HepG2 (cell line): ENCODE measurements around the gene DUSP9. TPM values are rescaled to one million over a fixed set of nuclear protein-coding genes. Genes with fewer than 3 reads are reported as not detected.
A peak's percentile ranks its signal among the peaks of the same experiment; 100 is the strongest.

Experiments
- CENPX ChIP-seq: sonication (generic); formaldehyde crosslinking; IDR thresholded peaks from 2 replicates; pipeline ENCODE4 v1.9.0; 2021; ENCODE audit warnings: mild to moderate bottlenecking, missing genetic modification reagents, moderate library complexity
- FOXC1 ChIP-seq: sonication (generic); formaldehyde crosslinking; IDR thresholded peaks from 2 replicates; pipeline ENCODE4 v1.8.0; 2022; ENCODE audit warnings: mild to moderate bottlenecking, missing genetic modification reagents, borderline replicate concordance
- HINFP ChIP-seq: sonication (generic); formaldehyde crosslinking; IDR thresholded peaks from 2 replicates; pipeline ENCODE4 v1.4.0; 2020; ENCODE audit warnings: low read depth, mild to moderate bottlenecking, missing genetic modification reagents
- HNRNPK ChIP-seq: fragments of 200-400 bp; formaldehyde crosslinking; IDR thresholded peaks from 2 replicates; pipeline ENCODE4 v1.6.1; 2018; ENCODE audit warnings: low read length, low read depth, moderate library complexity, mild to moderate bottlenecking; ENCODE audit not compliant: poor library complexity, severe bottlenecking
- JUND ChIP-seq: sonication (generic); formaldehyde crosslinking; IDR thresholded peaks from 2 replicates; pipeline ENCODE4 v1.8.0; 2022; ENCODE audit warnings: mild to moderate bottlenecking, missing genetic modification reagents
- KAT7 ChIP-seq: IDR thresholded peaks from 2 replicates; pipeline ENCODE4 v1.6.1; 2018; ENCODE audit warnings: borderline replicate concordance, missing compliant biosample characterization
- KDM2A ChIP-seq: sonication (generic); formaldehyde crosslinking; IDR thresholded peaks from 2 replicates; pipeline ENCODE4 v1.4.0; 2020; ENCODE audit warnings: low read depth, missing genetic modification reagents, borderline replicate concordance
- NFYC ChIP-seq: IDR thresholded peaks from 2 replicates; pipeline ENCODE4 v1.6.1; 2016; ENCODE audit warnings: missing genetic modification reagents, missing compliant biosample characterization
- PCBP1 ChIP-seq: fragments of 200-400 bp; formaldehyde crosslinking; IDR thresholded peaks from 2 replicates; pipeline ENCODE4 v1.6.1; 2017; ENCODE audit warnings: mild to moderate bottlenecking, low read depth, low read length, borderline replicate concordance
- POLR2G ChIP-seq: fragments of 200-400 bp; formaldehyde crosslinking; IDR thresholded peaks from 2 replicates; pipeline ENCODE4 v1.6.1; 2018; ENCODE audit warnings: mild to moderate bottlenecking, low read depth, low read length, moderate library complexity
- SALL1 ChIP-seq: sonication (generic); formaldehyde crosslinking; IDR thresholded peaks from 2 replicates; pipeline ENCODE4 v1.8.0; 2022; ENCODE audit warnings: mild to moderate bottlenecking, missing genetic modification reagents
- USF2 ChIP-seq, 2 experiments: sonication (generic) in 1 of 2; formaldehyde crosslinking in 1 of 2; IDR thresholded peaks; 2 replicates each; pipeline versions ENCODE4 v1.5.1 to v1.6.1; 2011 to 2020; ENCODE audit warnings: borderline replicate concordance in 1 of 2, low read depth in 1 of 2, low read length in 1 of 2, mild to moderate bottlenecking in 1 of 2, missing genetic modification reagents in 1 of 2, moderate library complexity in 1 of 2
- ZNF256 ChIP-seq: sonication (generic); formaldehyde crosslinking; conservative IDR thresholded peaks from 2 replicates; pipeline ENCODE4 v1.4.0; 2020; ENCODE audit warnings: missing genetic modification reagents
- ZNF276 ChIP-seq: sonication (generic); formaldehyde crosslinking; IDR thresholded peaks from 2 replicates; pipeline ENCODE4 v1.4.0; 2020; ENCODE audit warnings: mild to moderate bottlenecking, low read depth, missing genetic modification reagents
- ZNF543 ChIP-seq: sonication (generic); formaldehyde crosslinking; IDR thresholded peaks from 2 replicates; pipeline ENCODE4 v1.4.0; 2020; ENCODE audit warnings: mild to moderate bottlenecking, missing genetic modification reagents
- ZNF672 ChIP-seq: sonication (generic); formaldehyde crosslinking; IDR thresholded peaks from 2 replicates; pipeline ENCODE4 v1.8.1; 2022; ENCODE audit warnings: missing genetic modification reagents
- ZNF713 ChIP-seq: sonication (generic); formaldehyde crosslinking; IDR thresholded peaks from 2 replicates; pipeline ENCODE4 v1.4.0; 2020; ENCODE audit warnings: mild to moderate bottlenecking, missing genetic modification reagents
- polyA plus RNA-seq, 8 experiments: library from polyadenylated mRNA; depleted of rRNA in 3 of 8; stranded (reverse) in 7 of 8; unstranded in 1 of 8; fragments of >200 nt; fragmentation: Illumina TruSeq in 4 of 8; extraction: Trizol in 4 of 8; gene quantifications; 2 replicates each; pipeline versions ENCODE4 v1.2.1 to v1.2.3, GENCODE V29; 2011 to 2016; ENCODE audit warnings: low read depth in 4 of 8, missing spikeins in 1 of 8, mixed read lengths in 1 of 8; ENCODE audit not compliant: insufficient read depth in 1 of 8
- total RNA-seq, 5 experiments: library from RNA; depleted of rRNA; stranded (reverse); fragments of >200 nt; fragmentation: Illumina TruSeq; extraction: Trizol; gene quantifications; 2 replicates each; pipeline ENCODE4 v1.2.3, GENCODE V29; 2016; ENCODE audit warnings: low read depth in 1 of 5
- TF ChIP-seq, protein P1 (sequence below): sonication (generic); formaldehyde crosslinking; IDR thresholded peaks from 2 replicates; pipeline ENCODE4 v1.4.0; 2020; ENCODE audit warnings: missing genetic modification reagents, borderline replicate concordance
- TF ChIP-seq, protein P2 (sequence below): sonication (generic); formaldehyde crosslinking; IDR thresholded peaks from 2 replicates; pipeline ENCODE4 v1.9.0; 2022; ENCODE audit warnings: missing genetic modification reagents, mild to moderate bottlenecking, borderline replicate concordance

The DUSP9 gene
- total and polyA plus RNA-seq, 2 of the 13 experiments (the other 11 are each of a cell fraction or from before 2014, with no cell fraction given): 235 to 435 TPM

- TF ChIP-seq HINFP (CRISPR knock-in tag) (0 out of 2 replicates have a peak, but pooled peaks have one; percentile 6), ZNF256 (no peak), POLR2G (peak; percentile 4; the same call in 1 of the 2 replicates), PCBP1 (no peak), KAT7 (CRISPR knock-in tag) (no peak), KDM2A (CRISPR knock-in tag) (peak; percentile 68; the same call in 1 of the 2 replicates), FOXC1 (CRISPR knock-in tag) (0 out of 2 replicates have a peak, but pooled peaks have one; percentile 11), ZNF672 (no peak), JUND (CRISPR knock-in tag) (no peak), ZNF543 (peak; percentile 82; the same call in 1 of the 2 replicates), ZNF713 (0 out of 2 replicates have a peak, but pooled peaks have one; percentile 13), USF2 (IDR thresholded peaks at IDR 0.05; ENCODE audit: low read depth, low read length) (no peak), USF2 (CRISPR knock-in tag; IDR thresholded peaks at IDR 0.05; ENCODE audit: borderline replicate concordance) (peak; percentile 33; the same call in 1 of the 2 replicates), HNRNPK (no peak), ZNF276 (CRISPR knock-in tag) (no peak), NFYC (CRISPR knock-in tag) (peak; percentile 34; the same call in 1 of the 2 replicates), SALL1 (CRISPR knock-in tag) (peak; percentile 71), CENPX (CRISPR knock-in tag) (no peak)
- TF ChIP-seq, protein P1, sequence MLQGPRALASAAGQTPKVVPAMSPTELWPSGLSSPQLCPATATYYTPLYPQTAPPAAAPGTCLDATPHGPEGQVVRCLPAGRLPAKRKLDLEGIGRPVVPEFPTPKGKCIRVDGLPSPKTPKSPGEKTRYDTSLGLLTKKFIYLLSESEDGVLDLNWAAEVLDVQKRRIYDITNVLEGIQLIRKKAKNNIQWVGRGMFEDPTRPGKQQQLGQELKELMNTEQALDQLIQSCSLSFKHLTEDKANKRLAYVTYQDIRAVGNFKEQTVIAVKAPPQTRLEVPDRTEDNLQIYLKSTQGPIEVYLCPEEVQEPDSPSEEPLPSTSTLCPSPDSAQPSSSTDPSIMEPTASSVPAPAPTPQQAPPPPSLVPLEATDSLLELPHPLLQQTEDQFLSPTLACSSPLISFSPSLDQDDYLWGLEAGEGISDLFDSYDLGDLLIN (CRISPR knock-in tag): no peak
- TF ChIP-seq, protein P2, sequence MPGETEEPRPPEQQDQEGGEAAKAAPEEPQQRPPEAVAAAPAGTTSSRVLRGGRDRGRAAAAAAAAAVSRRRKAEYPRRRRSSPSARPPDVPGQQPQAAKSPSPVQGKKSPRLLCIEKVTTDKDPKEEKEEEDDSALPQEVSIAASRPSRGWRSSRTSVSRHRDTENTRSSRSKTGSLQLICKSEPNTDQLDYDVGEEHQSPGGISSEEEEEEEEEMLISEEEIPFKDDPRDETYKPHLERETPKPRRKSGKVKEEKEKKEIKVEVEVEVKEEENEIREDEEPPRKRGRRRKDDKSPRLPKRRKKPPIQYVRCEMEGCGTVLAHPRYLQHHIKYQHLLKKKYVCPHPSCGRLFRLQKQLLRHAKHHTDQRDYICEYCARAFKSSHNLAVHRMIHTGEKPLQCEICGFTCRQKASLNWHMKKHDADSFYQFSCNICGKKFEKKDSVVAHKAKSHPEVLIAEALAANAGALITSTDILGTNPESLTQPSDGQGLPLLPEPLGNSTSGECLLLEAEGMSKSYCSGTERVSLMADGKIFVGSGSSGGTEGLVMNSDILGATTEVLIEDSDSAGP (CRISPR knock-in tag): no peak; the same call in 1 of the 2 replicates
Observed at GRCh38 chrX:153626863-153627674, 19.9 kb upstream of the DUSP9 start (continued).
